Ovary (tissue), 9 donors: ENCODE data around the gene ARNT2. TPM values are rescaled to one million over a fixed set of nuclear protein-coding genes. Genes with fewer than 3 reads are reported as not detected.

Experiments
- DNase-seq, 5 donors: peaks; one replicate each; pipeline ENCODE4 v3.0.0-alpha.2; 2019 to 2020
- H3K27ac ChIP-seq, 2 donors: fragments of 200-600 bp; one replicate each; pipeline versions ENCODE4 v1.5.1 to v1.8.0; 2019 to 2022
- H3K27me3 ChIP-seq: fragments of 200-600 bp; one replicate; pipeline ENCODE4 v1.8.0; 2022
- H3K36me3 ChIP-seq: fragments of 200-600 bp; sonication (generic); one replicate; pipeline ENCODE4 v1.5.1; 2019
- H3K4me1 ChIP-seq: one replicate; pipeline ENCODE4 v1.8.1; 2013; ENCODE audit warnings: mild to moderate bottlenecking, moderate library complexity; ENCODE audit not compliant: insufficient read depth
- H3K4me3 ChIP-seq: fragments of 200-600 bp; sonication (generic); one replicate; pipeline ENCODE4 v1.5.1; 2017
- H3K9me3 ChIP-seq, 2 donors: fragments of 200-600 bp in 1 of 2; sonication (generic) in 1 of 2; one replicate each; pipeline versions ENCODE4 v1.5.1 to v1.8.1; 2013 to 2019; ENCODE audit warnings: mild to moderate bottlenecking in 1 of 2, moderate library complexity in 1 of 2
- EP300 ChIP-seq: sonication (generic); formaldehyde crosslinking; IDR thresholded peaks from one replicate; pipeline ENCODE4 v1.6.1; 2017; ENCODE audit warnings: antibody characterized with exemption
- POLR2A ChIP-seq: fragments of 450-650 bp; IDR thresholded peaks from one replicate; pipeline ENCODE4 v1.6.1; 2017; ENCODE audit warnings: antibody characterized with exemption, mild to moderate bottlenecking, moderate library complexity
- WGBS, 3 donors: extraction: QIAGEN DNeasy Blood & Tissue Kit in 1 of 3; methylation state at CpG; one replicate each; pipeline versions ENCODE4 v1.1.5 to v1.1.7; 2013 to 2017; 5-methylcytosine and 5-hydroxymethylcytosine counted together
- intact Hi-C, 4 donors: fragments of 100-400 bp; cut with DNase I; formaldehyde crosslinking; loops; one replicate each; pipeline versions ENCODE4 v1.11.0 to v1.15.1; 2022 to 2023
- polyA plus RNA-seq, 2 donors: library from polyadenylated mRNA; stranded (reverse); fragments of 200-250 nt in 1 of 2; fragments of 350-450 nt in 1 of 2; fragmentation: Illumina TruSeq in 1 of 2; extraction: RNeasy Lipid Tissue Mini Kit (QIAGEN cat#74804) in 1 of 2; gene quantifications; one replicate each; pipeline ENCODE4 v1.2.3, GENCODE V29; 2013 to 2014
- total RNA-seq, 7 donors: library from RNA; depleted of rRNA in 2 of 7; stranded (reverse); fragments of >200 nt in 2 of 7; fragmentation: NEBNext Ultra II Directional in 3 of 7; extraction: Animal tissue kit (Norgen Biotek cat#: 25700) in 3 of 7; gene quantifications; one replicate each; pipeline versions ENCODE4 v1.1.0 to v1.2.4, GENCODE V29; 2016 to 2023
- TF ChIP-seq, protein P1 (sequence below), 3 donors: fragments of 450-650 bp in 2 of 3; fragments of 200-600 bp in 1 of 3; IDR thresholded peaks; one replicate each; pipeline versions ENCODE4 v1.5.1 to v1.8.0; 2016 to 2022; ENCODE audit warnings: antibody characterized with exemption in 3 of 3, mild to moderate bottlenecking in 1 of 3
- donor health status: DM: no; HTN: no; CAD: no; lungs with moderate emphysema.
- donor health status: DM: no; HTN: no; CAD: no.
- donor health status: Bipolar disorder and iron deficiency.
- donor health status: DM: yes; HTN: yes; CAD: no.
- donor health status: DM: no; HTN: no; CAD: no.
- donor health status: DM: yes; HTN: yes; CAD: no.

The ARNT2 gene
- total and polyA plus RNA-seq, 9 donors = 11.0 to 20.5 (median 16.2) TPM

DNA sequence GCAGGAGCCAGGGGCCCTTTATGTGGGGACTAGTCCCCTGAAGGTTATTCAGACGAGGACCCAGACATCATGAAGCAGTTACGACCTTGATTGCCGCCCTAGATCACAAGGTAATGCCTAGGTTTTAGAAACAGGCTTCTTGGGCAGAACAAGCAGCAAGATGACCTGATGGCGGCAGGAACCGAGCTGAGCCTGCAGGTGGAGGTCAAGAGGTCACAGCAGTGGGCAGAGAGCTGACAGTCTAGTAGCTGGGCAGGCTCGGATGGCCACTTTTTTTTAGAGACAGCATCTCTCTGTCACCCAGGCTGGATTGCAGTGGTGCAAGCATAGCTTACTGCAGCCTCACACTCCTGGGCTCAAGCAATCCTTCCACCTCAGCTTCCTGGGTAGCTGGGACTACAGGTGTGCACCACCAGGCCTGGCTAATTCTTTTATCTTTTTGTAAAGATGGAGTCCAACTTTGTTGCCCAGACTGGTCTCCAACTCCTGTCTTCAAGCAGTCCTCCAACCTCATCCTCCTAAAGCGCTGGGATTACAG, 207.4 kb downstream of the ARNT2 start:
- TF ChIP-seq POLR2A (no peak), EP300 (no peak)
- TF ChIP-seq, protein P1, sequence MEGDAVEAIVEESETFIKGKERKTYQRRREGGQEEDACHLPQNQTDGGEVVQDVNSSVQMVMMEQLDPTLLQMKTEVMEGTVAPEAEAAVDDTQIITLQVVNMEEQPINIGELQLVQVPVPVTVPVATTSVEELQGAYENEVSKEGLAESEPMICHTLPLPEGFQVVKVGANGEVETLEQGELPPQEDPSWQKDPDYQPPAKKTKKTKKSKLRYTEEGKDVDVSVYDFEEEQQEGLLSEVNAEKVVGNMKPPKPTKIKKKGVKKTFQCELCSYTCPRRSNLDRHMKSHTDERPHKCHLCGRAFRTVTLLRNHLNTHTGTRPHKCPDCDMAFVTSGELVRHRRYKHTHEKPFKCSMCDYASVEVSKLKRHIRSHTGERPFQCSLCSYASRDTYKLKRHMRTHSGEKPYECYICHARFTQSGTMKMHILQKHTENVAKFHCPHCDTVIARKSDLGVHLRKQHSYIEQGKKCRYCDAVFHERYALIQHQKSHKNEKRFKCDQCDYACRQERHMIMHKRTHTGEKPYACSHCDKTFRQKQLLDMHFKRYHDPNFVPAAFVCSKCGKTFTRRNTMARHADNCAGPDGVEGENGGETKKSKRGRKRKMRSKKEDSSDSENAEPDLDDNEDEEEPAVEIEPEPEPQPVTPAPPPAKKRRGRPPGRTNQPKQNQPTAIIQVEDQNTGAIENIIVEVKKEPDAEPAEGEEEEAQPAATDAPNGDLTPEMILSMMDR (IDR thresholded peaks at IDR 0.05) = no peak
- DNase-seq = no peak
- Histone ChIP-seq H3K27me3 (no peaks in the 10 kb centered on the region), H3K9me3 (no peaks in the 10 kb centered on the region), H3K4me3 (no peak overlapping the region), H3K36me3 (no peaks in the 10 kb centered on the region), H3K4me1 (peaks cover 7% of the 10 kb centered on the region), H3K27ac (no peak overlapping the region)
- intact Hi-C loops = no loop called here
- 90 to 95% (median 90%) methylated on average over 7 of the region's 7 CpGs for WGBS, 3 donors

DNA sequence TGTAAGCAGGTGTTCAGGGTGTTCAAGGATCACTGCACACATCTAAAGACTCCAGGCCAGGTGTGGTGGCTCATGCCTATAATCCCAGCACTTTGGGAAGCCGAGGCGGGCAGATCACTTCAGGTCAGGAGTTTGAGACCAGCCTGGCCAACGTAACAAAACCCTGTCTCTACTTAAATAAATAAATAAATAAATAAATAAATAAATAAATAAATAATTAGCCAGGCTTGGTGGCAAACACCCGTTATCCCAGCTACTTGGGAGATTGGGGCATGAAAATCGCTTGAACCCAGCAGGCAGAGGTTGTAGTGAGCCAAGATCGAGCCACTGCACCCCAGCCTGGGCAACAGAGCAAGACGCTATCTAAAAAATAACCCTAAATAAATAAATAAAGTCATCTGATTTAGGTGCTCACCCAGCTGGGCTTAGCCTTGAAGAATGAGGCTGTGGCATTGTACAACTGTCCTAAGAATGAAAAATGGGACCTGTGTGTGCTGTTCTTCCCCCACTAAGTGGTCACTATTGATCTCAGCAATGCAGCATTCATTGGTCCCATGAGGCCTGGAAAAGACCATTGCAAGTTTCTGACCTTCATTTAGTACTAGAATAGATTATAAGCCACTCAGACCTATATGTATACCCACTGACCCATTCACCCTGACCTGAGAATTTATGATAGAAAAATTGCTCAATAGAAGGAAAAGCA, 208.1 kb downstream of the ARNT2 start:
- H3K27me3 ChIP-seq = no peaks in the 10 kb centered on the region
- TF ChIP-seq, protein P1 (IDR thresholded peaks at IDR 0.05) = no peak
- TF ChIP-seq POLR2A (no peak), EP300 (no peak)
- DNase-seq = no peak
- H3K27ac ChIP-seq = no peak overlapping the region
- no peaks in the 10 kb centered on the region for H3K36me3 ChIP-seq
- H3K4me3 ChIP-seq = no peak overlapping the region
- no peaks in the 10 kb centered on the region for H3K9me3 ChIP-seq
- intact Hi-C loops = no loop called here
- H3K4me1 ChIP-seq = peaks cover 7% of the 10 kb centered on the region
- 83 to 88% (median 84%) methylated on average over 7 of the region's 7 CpGs for WGBS, 3 donors

DNA sequence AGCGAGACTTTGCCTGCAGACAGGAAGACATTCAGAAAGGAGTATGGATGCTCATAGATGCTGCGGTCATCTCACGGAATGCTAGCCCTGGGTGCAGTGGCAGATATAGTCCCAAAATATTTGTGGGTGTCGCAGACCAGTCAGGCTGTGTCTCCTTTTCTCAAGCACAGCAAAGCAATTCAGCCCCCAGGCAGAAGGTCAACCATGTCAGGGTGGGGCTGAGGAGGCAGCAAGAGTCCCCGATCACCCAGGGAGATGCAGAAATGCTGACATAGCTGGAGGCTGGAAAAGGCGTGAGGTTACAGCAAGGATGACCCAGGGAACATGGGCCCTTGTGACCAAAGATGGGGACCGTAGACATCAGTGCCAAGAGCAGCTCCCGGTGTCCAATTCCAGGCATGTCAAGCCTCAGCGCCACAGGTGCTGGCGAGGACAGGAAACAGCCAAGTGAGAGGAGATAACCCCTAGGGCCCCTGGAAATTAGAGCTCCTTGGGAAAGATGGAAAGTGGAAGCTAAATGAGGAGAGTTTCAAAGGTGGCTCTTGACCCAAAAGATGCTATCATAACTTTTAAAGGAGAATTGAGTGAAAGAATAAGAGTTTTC, 209.7 kb downstream of the ARNT2 start:
- no peak for DNase-seq
- WGBS, 3 donors = 94 to 96% (median 94%) methylated on average over 10 of the region's 10 CpGs
- intact Hi-C loops = no loop called here

DNA sequence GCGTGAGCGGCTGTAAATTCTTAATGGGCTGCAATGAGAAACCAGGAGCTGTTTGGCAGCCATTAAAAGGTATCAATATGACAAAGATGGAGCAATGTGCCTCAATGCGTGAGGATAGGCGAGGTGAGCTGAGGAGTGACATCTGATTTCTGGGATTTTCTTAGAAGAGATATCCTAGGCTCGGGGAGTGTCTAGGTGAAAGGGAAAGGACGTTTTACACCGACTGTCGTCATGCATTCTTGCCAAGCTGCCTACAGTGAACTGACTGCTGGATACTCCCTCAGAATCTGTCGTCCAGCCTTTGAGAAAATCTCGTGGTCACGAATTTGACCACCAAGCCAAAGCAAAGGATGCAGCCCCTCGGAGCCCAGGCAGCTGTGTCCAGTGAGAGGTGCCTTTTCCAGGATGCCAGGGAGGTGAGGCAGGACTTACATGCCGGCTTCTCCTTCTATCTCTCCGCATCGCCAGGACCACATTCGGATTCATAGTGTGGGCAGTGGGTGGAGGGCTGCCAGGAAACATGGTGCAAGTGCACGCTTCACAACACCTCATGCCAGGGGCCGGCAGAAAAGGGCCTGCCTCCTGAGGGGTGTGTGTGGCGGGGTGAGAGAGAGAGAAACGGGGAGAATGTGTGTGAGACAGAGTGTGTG, 210.7 kb downstream of the ARNT2 start:
- no peak for DNase-seq
- Histone ChIP-seq H3K36me3 (no peaks in the 10 kb centered on the region), H3K27ac (no peak overlapping the region), H3K4me3 (no peak overlapping the region), H3K4me1 (peaks cover 5% of the 10 kb centered on the region), H3K27me3 (no peaks in the 10 kb centered on the region), H3K9me3 (no peaks in the 10 kb centered on the region)
- 93 to 94% (median 94%) methylated on average over 20 of the region's 20 CpGs for WGBS, 3 donors
- TF ChIP-seq, protein P1 (IDR thresholded peaks at IDR 0.05) = no peak
- no peak for TF ChIP-seq EP300
- no peak for TF ChIP-seq POLR2A
- intact Hi-C loops = no loop called here

More for the DNA sequence above, 209.7 kb downstream of the ARNT2 start:
- no peaks in the 10 kb centered on the region for H3K36me3 ChIP-seq
- TF ChIP-seq POLR2A (no peak), EP300 (no peak)
- TF ChIP-seq, protein P1 (IDR thresholded peaks at IDR 0.05) = no peak
- H3K9me3 ChIP-seq = no peaks in the 10 kb centered on the region
- no peak overlapping the region for H3K27ac ChIP-seq
- H3K4me3 ChIP-seq = no peak overlapping the region
- peaks cover 5% of the 10 kb centered on the region for H3K4me1 ChIP-seq
- H3K27me3 ChIP-seq = no peaks in the 10 kb centered on the region
